Osteoblast (primary cell): ENCODE data around the gene IGF1R. TPM values are rescaled to one million over a fixed set of nuclear protein-coding genes. Genes with fewer than 3 reads are reported as not detected.

Experiments
- DNase-seq: peaks from one replicate; pipeline ENCODE4 v3.0.0; 2011; ENCODE audit warnings: low spot score, mixed read lengths; ENCODE audit not compliant: insufficient read length; ENCODE audit errors: missing footprints
- H2AFZ ChIP-seq: 2 replicates; pipeline ENCODE4 v1.6.0; 2011; ENCODE audit warnings: mild to moderate bottlenecking, low read length
- H3K27ac ChIP-seq: 2 replicates; pipeline ENCODE4 v1.5.1; 2011; ENCODE audit warnings: mild to moderate bottlenecking, low read depth, low read length, moderate library complexity
- H3K27me3 ChIP-seq: 2 replicates; pipeline ENCODE4 v1.6.0; 2012; ENCODE audit warnings: mild to moderate bottlenecking, control low read depth, inconsistent platforms, low read length, moderate library complexity; ENCODE audit not compliant: insufficient read depth
- H3K36me3 ChIP-seq: 2 replicates; pipeline ENCODE4 v1.5.1; 2011; ENCODE audit warnings: mild to moderate bottlenecking, low read length, control low read depth, moderate library complexity; ENCODE audit not compliant: insufficient read depth
- H3K4me1 ChIP-seq: 2 replicates; pipeline ENCODE4 v1.5.1; 2011; ENCODE audit warnings: mild to moderate bottlenecking, low read length, control low read depth, moderate library complexity; ENCODE audit not compliant: insufficient read depth
- H3K4me2 ChIP-seq: 2 replicates; pipeline ENCODE4 v1.6.0; 2011; ENCODE audit warnings: mild to moderate bottlenecking, low read length; ENCODE audit not compliant: insufficient read depth
- H3K4me3 ChIP-seq: fragments of 200-600 bp; sonication (generic); 3 replicates; pipeline ENCODE4 v1.5.1; 2012; ENCODE audit warnings: mild to moderate bottlenecking, low read length, inconsistent platforms; ENCODE audit not compliant: insufficient read depth
- H3K79me2 ChIP-seq: 2 replicates; pipeline ENCODE4 v1.6.0; 2012; ENCODE audit warnings: mild to moderate bottlenecking, low read length, control low read depth, inconsistent platforms; ENCODE audit not compliant: insufficient read depth
- H3K9me3 ChIP-seq: 2 replicates; pipeline ENCODE4 v1.5.1; 2011; ENCODE audit warnings: low read depth, low read length, control low read depth
- H4K20me1 ChIP-seq: 2 replicates; pipeline ENCODE4 v1.6.0; 2012; ENCODE audit warnings: mild to moderate bottlenecking, low read length, control low read depth; ENCODE audit not compliant: insufficient read depth
- total RNA-seq: library from RNA; depleted of rRNA; stranded (reverse); fragments of >200 nt; gene quantifications from 2 replicates; pipeline ENCODE4 v1.2.3, GENCODE V29; 2012
- TF ChIP-seq, protein P1 (sequence below): IDR thresholded peaks from 2 replicates; pipeline ENCODE4 v1.5.1; 2011; ENCODE audit warnings: mild to moderate bottlenecking, low read depth, low read length, moderate library complexity; ENCODE audit errors: extremely low read depth

The IGF1R gene
- total RNA-seq, 1 donor = 18.8 TPM

DNA sequence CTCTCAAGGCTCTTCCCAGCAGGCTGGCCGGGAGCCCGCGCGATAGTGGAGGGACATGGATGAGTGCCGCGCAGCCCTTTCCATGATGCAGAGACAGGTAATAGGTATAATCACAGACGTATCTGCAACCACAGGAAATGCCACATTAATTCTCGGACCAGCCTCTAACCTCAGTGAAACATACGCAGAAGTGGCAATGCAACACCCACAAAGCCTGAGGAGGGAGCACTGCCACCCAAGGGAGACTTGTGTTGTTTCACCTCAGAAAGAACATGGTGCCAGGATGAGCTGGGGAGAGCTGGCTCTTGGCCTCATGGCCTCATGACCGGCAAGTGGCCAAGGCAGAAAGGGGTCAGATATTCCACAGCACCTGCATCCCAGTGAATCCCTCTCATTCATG is 320.2 kb downstream of the IGF1R start:
- Histone ChIP-seq H3K4me2 (no peak overlapping the region), H3K79me2 (no peaks in the 10 kb centered on the region), H2AFZ (no peak overlapping the region), H3K9me3 (no peaks in the 10 kb centered on the region), H3K36me3 (no peaks in the 10 kb centered on the region), H4K20me1 (no peaks in the 10 kb centered on the region), H3K4me3 (no peak overlapping the region), H3K27ac (no peak overlapping the region), H3K27me3 (no peaks in the 10 kb centered on the region), H3K4me1 (no peaks in the 10 kb centered on the region)
- TF ChIP-seq, protein P1, sequence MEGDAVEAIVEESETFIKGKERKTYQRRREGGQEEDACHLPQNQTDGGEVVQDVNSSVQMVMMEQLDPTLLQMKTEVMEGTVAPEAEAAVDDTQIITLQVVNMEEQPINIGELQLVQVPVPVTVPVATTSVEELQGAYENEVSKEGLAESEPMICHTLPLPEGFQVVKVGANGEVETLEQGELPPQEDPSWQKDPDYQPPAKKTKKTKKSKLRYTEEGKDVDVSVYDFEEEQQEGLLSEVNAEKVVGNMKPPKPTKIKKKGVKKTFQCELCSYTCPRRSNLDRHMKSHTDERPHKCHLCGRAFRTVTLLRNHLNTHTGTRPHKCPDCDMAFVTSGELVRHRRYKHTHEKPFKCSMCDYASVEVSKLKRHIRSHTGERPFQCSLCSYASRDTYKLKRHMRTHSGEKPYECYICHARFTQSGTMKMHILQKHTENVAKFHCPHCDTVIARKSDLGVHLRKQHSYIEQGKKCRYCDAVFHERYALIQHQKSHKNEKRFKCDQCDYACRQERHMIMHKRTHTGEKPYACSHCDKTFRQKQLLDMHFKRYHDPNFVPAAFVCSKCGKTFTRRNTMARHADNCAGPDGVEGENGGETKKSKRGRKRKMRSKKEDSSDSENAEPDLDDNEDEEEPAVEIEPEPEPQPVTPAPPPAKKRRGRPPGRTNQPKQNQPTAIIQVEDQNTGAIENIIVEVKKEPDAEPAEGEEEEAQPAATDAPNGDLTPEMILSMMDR = no peak
- peak; percentile 31 for DNase-seq

- Histone ChIP-seq H3K4me2 (no peak overlapping the region), H3K4me1 (no peaks in the 10 kb centered on the region), H3K27me3 (no peaks in the 10 kb centered on the region), H2AFZ (no peak overlapping the region), H4K20me1 (no peaks in the 10 kb centered on the region), H3K9me3 (no peaks in the 10 kb centered on the region), H3K27ac (no peak overlapping the region), H3K4me3 (no peak overlapping the region), H3K36me3 (no peaks in the 10 kb centered on the region), H3K79me2 (no peaks in the 10 kb centered on the region)
- peak; percentile 21 for DNase-seq
- TF ChIP-seq, protein P1 = no peak
Measured at GRCh38 chr15:98969126-98969735, 320.9 kb downstream of the IGF1R start.

DNA sequence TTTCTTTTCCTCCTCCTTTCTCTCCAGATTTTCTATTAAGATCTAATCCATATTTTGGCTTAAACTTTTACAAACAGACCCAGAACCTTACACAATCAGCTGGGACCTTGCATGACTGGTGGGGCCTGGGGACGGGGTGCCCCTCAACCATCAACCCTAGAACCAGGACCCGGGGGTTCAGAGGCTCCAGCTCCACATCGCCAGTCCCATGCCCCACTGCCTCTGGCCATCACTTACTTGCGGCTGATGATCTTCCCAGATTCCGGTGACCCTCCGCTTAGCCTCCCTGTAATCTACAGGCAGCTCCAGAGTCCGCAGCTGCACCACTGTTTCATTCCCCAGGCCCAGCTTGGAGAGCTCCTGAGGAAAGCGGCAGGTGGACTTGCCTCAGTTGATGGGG is 322.5 kb downstream of the IGF1R start:
- no peak overlapping the region for H3K4me3 ChIP-seq
- no peak overlapping the region for H3K27ac ChIP-seq
- no peaks in the 10 kb centered on the region for H3K9me3 ChIP-seq
- no peaks in the 10 kb centered on the region for H4K20me1 ChIP-seq
- H3K79me2 ChIP-seq = no peaks in the 10 kb centered on the region
- no peaks in the 10 kb centered on the region for H3K36me3 ChIP-seq
- no peak overlapping the region for H3K4me2 ChIP-seq
- H2AFZ ChIP-seq = no peak overlapping the region
- no peaks in the 10 kb centered on the region for H3K27me3 ChIP-seq
- TF ChIP-seq, protein P1 = no peak
- no peaks in the 10 kb centered on the region for H3K4me1 ChIP-seq
- DNase-seq = peak; percentile 13

DNA sequence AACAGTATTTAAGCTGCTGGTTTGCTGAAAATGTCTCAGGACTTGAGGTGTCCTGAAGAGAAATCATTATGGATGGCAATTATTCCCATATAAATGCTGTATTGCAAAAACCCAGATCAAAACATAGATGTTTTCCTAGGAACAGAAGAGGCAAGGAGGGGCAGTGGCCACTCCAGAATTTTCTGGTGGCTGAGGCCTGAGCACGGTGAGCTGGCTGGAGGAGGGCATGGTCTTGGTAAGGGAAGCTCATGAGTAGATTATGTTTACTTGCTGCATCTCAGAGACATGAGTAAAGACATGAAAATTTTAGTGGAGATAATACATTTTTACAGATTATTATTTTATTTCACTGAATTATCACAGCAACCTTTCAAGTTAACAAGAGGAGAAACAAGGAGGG is 328.2 kb downstream of the IGF1R start:
- Histone ChIP-seq H3K4me3 (no peak overlapping the region), H3K79me2 (no peaks in the 10 kb centered on the region), H3K9me3 (no peaks in the 10 kb centered on the region), H4K20me1 (no peaks in the 10 kb centered on the region), H3K36me3 (no peaks in the 10 kb centered on the region), H3K4me2 (no peak overlapping the region), H3K4me1 (no peaks in the 10 kb centered on the region), H2AFZ (no peak overlapping the region), H3K27ac (no peak overlapping the region), H3K27me3 (no peaks in the 10 kb centered on the region)
- peak; percentile 67 for DNase-seq
- TF ChIP-seq, protein P1 = no peak
